GM23338 (cell line): ENCODE data around the gene PTPRF. TPM values are rescaled to one million over a fixed set of nuclear protein-coding genes. Genes with fewer than 3 reads are reported as not detected.
A peak's percentile ranks its signal among the peaks of the same experiment; 100 is the strongest.

Experiments used
- EZH2phosphoT487 ChIP-seq: fragments of 200-600 bp; sonication (generic); IDR thresholded peaks from one replicate; pipeline ENCODE4 v1.8.1; 2018; ENCODE audit warnings: antibody characterized with exemption; ENCODE audit not compliant: unreplicated experiment
- POLR2AphosphoS5 ChIP-seq: IDR thresholded peaks from 2 replicates; pipeline ENCODE4 v1.6.1; 2016; ENCODE audit warnings: antibody characterized with exemption, low read depth
- STAT1 ChIP-seq: IDR thresholded peaks from one replicate; pipeline ENCODE4 v1.6.1; 2016; ENCODE audit warnings: antibody characterized with exemption; ENCODE audit not compliant: unreplicated experiment
- ZNF114 ChIP-seq: fragments of 250-450 bp; sonication (Bioruptor Pico); IDR thresholded peaks from 2 replicates; pipeline ENCODE4 v1.5.0; 2020; ENCODE audit warnings: mild to moderate bottlenecking, moderate library complexity
- polyA plus RNA-seq: library from polyadenylated mRNA; unstranded; fragments of >200 nt; fragmentation: Nextera tagmentation; extraction: Ambion mirVana; gene quantifications from 2 replicates; pipeline ENCODE4 v1.2.1, GENCODE V29; 2016
- total RNA-seq: library from RNA; depleted of rRNA; stranded (reverse); fragments of >200 nt; shearing (Covaris generic); gene quantifications from 2 replicates; pipeline ENCODE4 v1.2.3, GENCODE V29; 2014
- TF ChIP-seq, protein P1 (sequence below): fragments of 250-450 bp; sonication (Bioruptor Pico); IDR thresholded peaks from 2 replicates; pipeline ENCODE4 v1.5.0; 2020; ENCODE audit warnings: mild to moderate bottlenecking, moderate library complexity
- TF ChIP-seq, protein P2 (sequence below): IDR thresholded peaks from one replicate; pipeline ENCODE4 v1.6.1; 2018; ENCODE audit warnings: antibody characterized with exemption; ENCODE audit not compliant: unreplicated experiment

The PTPRF gene
- total and polyA plus RNA-seq, 2 experiments from 2014 or later, result 52.4 to 173 TPM

DNA sequence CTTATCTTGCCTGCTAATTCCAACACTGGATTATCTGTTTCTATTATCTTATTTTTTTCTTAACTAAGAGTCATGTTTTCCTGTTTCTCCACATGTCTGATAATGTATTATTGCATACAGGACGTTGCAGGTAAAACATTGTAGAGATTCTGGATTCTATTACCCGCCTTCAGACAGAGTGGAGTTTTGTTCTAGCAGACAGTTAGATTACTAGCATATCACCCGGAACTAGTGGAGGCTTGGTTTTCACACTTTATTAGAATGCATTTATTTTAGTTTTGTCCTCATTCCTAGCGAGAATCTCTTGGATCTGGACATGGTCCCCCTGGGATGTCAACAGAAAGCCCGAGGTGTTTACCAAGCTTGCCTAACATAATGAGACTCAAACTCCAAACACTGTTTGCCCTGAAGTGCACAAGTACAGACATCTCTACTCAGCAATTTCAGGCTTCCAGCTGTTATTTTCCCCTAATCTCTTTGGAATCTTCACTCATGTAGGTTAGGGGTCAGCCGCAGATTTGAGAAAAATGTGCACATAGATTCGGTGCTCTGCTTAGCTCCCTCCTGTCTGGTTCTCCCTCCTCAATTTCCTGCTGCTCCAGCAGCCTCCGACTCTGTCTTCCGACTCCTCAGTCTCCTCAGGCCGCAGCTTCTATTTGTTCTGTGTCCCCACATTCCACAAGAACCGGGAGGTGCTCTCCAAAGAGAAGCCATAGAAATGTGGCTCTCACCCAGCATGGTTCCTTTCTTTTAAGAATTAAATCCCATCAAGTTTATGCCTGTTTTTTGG lies 36.8 kb upstream of the PTPRF start (continued):
- TF ChIP-seq, protein P1, sequence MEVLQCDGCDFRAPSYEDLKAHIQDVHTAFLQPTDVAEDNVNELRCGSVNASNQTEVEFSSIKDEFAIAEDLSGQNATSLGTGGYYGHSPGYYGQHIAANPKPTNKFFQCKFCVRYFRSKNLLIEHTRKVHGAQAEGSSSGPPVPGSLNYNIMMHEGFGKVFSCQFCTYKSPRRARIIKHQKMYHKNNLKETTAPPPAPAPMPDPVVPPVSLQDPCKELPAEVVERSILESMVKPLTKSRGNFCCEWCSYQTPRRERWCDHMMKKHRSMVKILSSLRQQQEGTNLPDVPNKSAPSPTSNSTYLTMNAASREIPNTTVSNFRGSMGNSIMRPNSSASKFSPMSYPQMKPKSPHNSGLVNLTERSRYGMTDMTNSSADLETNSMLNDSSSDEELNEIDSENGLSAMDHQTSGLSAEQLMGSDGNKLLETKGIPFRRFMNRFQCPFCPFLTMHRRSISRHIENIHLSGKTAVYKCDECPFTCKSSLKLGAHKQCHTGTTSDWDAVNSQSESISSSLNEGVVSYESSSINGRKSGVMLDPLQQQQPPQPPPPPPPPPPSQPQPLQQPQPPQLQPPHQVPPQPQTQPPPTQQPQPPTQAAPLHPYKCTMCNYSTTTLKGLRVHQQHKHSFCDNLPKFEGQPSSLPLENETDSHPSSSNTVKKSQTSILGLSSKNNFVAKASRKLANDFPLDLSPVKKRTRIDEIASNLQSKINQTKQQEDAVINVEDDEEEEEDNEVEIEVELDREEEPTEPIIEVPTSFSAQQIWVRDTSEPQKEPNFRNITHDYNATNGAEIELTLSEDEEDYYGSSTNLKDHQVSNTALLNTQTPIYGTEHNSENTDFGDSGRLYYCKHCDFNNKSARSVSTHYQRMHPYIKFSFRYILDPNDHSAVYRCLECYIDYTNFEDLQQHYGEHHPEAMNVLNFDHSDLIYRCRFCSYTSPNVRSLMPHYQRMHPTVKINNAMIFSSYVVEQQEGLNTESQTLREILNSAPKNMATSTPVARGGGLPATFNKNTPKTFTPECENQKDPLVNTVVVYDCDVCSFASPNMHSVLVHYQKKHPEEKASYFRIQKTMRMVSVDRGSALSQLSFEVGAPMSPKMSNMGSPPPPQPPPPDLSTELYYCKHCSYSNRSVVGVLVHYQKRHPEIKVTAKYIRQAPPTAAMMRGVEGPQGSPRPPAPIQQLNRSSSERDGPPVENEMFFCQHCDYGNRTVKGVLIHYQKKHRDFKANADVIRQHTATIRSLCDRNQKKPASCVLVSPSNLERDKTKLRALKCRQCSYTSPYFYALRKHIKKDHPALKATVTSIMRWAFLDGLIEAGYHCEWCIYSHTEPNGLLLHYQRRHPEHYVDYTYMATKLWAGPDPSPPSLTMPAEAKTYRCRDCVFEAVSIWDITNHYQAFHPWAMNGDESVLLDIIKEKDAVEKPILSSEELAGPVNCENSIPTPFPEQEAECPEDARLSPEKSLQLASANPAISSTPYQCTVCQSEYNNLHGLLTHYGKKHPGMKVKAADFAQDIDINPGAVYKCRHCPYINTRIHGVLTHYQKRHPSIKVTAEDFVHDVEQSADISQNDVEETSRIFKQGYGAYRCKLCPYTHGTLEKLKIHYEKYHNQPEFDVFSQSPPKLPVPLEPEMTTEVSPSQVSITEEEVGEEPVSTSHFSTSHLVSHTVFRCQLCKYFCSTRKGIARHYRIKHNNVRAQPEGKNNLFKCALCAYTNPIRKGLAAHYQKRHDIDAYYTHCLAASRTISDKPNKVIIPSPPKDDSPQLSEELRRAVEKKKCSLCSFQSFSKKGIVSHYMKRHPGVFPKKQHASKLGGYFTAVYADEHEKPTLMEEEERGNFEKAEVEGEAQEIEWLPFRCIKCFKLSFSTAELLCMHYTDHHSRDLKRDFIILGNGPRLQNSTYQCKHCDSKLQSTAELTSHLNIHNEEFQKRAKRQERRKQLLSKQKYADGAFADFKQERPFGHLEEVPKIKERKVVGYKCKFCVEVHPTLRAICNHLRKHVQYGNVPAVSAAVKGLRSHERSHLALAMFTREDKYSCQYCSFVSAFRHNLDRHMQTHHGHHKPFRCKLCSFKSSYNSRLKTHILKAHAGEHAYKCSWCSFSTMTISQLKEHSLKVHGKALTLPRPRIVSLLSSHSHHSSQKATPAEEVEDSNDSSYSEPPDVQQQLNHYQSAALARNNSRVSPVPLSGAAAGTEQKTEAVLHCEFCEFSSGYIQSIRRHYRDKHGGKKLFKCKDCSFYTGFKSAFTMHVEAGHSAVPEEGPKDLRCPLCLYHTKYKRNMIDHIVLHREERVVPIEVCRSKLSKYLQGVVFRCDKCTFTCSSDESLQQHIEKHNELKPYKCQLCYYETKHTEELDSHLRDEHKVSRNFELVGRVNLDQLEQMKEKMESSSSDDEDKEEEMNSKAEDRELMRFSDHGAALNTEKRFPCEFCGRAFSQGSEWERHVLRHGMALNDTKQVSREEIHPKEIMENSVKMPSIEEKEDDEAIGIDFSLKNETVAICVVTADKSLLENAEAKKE (CRISPR knock-in tag), result peak; percentile 87
- no peak for TF ChIP-seq ZNF114 (CRISPR knock-in tag)
- TF ChIP-seq, protein P2, sequence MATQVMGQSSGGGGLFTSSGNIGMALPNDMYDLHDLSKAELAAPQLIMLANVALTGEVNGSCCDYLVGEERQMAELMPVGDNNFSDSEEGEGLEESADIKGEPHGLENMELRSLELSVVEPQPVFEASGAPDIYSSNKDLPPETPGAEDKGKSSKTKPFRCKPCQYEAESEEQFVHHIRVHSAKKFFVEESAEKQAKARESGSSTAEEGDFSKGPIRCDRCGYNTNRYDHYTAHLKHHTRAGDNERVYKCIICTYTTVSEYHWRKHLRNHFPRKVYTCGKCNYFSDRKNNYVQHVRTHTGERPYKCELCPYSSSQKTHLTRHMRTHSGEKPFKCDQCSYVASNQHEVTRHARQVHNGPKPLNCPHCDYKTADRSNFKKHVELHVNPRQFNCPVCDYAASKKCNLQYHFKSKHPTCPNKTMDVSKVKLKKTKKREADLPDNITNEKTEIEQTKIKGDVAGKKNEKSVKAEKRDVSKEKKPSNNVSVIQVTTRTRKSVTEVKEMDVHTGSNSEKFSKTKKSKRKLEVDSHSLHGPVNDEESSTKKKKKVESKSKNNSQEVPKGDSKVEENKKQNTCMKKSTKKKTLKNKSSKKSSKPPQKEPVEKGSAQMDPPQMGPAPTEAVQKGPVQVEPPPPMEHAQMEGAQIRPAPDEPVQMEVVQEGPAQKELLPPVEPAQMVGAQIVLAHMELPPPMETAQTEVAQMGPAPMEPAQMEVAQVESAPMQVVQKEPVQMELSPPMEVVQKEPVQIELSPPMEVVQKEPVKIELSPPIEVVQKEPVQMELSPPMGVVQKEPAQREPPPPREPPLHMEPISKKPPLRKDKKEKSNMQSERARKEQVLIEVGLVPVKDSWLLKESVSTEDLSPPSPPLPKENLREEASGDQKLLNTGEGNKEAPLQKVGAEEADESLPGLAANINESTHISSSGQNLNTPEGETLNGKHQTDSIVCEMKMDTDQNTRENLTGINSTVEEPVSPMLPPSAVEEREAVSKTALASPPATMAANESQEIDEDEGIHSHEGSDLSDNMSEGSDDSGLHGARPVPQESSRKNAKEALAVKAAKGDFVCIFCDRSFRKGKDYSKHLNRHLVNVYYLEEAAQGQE, result no peak
- no peak for TF ChIP-seq POLR2AphosphoS5
- no peak for TF ChIP-seq EZH2phosphoT487
- no peak for TF ChIP-seq STAT1
